Measurements from ENCODE around the gene TMEM179.
"Not testable (repeated sequence)": the region's sequence is repeated elsewhere in the genome, so short reads cannot be mapped to it uniquely, and the experiment has no call there.

The TMEM179 gene

DNA sequence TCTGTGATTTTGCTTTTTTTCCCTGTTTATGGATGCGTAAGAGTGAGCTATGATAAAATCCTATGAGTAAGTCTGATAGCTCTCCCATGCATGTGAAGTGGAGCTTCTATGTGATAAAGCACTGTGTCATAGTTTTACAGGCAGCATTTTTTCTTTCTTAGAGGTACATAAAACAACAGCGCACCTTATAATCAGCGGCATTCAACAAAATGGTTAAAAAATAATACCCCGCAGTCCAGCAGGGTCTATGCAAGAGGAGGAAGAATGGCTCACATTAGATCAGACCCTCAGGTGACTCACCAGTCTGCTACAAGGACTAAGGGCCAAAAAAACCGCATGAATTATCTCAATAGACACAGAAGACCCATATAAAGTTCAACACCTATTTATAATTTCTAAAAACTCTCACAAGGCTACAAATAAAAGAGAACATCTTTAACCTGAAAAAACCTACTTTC is 33.0 kb upstream of the TMEM179 start:
- no peak for DNase-seq (ENCODE audit: low read depth in 2 of 2)

DNA sequence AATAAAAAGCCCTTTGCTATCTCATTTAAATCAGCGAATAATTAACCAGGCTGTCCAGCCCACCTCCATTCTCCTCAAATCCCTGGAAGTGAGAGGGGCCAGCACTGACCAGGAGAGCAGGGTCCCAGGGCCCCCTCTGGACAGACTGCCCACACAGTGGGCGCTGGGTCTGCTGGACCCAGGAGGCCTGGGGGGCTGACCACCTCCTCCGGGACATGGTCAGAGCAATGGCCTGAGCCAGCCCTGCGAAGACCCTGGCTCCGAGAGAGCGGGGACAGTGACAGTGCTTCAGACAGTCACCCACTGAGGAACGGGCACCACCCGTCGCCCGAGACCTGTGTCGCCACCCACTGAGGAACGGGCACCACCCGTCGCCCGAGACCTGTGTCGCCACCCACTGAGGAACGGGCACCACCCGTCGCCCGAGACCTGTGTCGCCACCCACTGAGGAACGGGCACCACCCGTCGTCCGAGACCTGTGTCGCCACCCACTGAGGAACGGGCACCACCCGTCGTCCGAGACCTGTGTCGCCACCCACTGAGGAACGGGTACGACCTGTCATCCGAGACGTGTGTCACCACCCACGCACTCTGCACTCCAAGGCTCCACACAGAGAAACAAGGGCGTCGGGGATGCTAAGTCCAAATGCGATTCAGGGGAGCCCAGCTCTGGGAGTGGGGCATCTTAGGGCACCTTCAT is 32.4 kb upstream of the TMEM179 start:
- DNase-seq (ENCODE audit: low read depth in 2 of 2), result not testable (repeated sequence)

DNA sequence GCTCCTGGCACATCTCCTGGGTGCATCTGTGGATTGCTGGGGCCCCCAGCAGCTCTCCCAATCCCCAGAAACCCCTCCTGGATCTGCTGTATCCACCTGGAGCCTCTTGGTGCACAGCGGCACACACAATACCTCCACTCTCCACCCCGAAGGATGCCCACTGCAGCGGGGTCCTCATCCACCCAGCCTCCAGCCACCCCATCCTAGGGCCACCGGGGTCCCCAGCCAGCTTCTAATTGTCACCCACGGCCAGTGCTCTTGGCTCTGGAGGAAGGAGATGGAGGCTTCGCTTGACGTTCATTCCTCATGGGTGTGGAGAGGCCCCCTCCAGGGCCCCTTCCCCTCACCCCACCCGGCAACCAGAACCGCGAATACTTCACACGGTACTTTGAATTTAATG is 31.6 kb upstream of the TMEM179 start:
- DNase-seq (ENCODE audit: low read depth in 2 of 2), result no peak

DNA sequence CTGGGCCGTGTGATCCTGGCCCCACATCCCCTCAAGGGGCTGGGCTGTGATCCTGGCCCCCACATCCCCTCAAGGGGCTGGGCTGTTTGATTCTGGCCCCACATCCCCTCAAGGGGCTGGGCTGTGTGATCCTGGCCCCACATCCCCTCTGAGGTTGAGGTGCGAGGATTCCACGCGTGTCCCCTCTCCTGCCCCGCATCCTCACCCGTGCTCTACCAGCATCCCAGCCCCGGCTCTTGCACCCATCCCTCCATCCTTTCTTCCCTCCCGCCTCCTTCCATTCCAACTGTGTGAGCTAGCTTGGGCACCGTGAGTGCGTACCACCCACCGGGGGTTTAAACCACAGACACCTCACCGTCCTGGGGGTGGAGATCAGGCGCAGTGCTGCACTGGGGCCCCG is 31.1 kb upstream of the TMEM179 start:
- DNase-seq (ENCODE audit: low read depth in 2 of 2), result no peak

DNA sequence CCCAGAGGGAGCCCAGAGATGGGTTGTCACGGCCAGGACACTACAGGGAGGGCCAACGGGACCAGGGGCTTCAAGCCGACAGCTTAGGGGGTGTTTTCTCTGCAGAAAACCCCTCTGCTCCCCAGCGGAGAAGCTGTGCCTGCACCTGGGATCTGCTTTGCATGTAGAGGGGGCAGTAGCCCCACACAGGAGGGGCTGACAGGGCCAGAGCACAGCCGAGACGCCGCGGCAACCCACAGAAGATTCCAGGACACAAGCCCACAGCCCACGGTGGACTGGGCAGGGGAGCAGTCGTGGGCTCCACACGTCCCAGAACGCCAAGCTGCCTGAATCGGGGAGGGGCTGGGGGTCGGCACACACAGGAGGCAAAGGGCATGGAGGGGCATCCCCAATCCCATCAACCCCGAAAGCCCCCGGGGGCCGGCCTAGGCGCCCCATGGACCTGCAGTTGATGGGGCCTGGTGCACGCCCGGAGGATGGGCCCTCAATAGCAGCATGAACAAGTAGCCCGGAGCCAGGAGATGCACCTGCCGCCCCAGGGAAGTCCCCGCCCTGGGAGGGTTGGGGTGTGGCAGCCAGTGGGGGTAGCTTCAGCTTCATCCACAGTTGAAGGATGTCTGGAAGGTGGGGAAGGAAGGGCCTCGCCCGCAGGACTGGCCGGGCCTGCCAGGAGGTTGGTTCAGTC is 30.5 kb upstream of the TMEM179 start:
- no peak for DNase-seq (ENCODE audit: low read depth in 2 of 2)

DNA sequence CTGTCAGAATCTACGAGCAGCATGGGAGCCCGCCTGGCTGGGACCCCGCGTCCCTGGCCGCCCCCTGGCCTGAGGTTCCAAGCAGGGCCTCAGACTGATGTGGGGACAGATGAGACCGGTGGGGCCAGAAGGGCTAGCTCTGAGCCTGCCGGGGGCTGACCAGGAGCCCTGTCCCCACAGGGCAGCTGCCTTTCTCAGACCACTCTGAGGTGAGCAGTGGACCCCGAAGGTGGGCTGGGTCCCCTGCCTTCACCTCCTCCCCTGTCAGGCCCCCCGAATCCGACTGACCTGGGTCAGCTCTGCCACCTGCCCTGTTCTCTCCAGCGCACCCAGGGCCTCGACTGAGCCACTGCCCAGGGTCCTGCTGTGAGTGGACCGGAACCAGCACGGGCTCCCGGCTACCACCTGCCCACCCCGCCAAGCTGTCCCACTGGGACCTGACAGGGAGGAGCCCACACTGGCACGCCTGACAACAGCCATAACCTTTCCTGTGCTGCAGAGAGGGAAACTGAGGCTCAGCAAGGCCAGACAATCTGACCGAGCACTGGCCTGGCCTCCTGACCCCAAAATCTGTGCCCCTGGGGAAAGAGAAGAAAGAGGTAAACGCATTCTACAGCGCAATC is 29.7 kb upstream of the TMEM179 start:
- DNase-seq (ENCODE audit: low read depth in 2 of 2), result no peak

DNA sequence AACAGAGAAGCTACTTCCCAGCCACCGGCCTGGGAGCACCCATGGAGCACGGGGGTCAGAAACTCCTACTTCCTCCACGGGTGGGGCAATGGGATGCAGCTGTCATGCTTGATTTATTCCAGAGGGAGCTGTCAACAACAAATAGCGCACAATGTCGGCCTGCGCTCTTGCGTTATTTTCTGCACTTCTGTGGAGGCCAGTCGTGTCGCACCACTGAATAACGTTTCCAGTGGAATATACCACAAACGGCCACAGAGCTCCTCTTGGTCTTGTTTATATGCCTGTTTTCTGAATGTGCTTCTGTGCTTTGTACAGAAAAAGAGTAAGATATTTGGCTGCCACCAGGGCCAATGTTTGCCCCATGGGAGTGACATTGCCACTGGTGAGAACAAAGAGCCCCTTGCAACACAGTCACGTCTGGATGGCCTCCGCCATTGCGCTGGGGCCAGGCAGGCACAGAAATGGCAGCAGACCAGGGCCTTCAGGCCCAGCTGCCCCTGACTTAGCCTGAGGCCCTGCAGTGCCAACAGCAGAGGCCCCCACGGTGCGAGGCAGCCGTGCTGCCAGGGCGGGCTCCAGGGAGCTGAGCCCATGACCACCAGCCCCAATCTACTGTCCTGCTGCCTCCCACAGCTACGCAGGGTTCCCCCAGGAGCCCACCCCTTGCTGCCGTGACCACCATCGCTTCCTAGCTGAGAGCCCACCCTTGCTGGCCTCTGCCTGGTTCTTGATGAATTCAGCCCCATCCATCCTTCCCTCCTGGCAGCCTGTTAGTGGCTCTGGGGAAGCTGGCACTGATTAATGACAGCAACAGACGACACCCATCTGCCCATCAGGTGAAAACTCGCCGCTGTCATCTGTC is 28.9 kb upstream of the TMEM179 start:
- DNase-seq (ENCODE audit: low read depth in 2 of 2), result no peak

DNA sequence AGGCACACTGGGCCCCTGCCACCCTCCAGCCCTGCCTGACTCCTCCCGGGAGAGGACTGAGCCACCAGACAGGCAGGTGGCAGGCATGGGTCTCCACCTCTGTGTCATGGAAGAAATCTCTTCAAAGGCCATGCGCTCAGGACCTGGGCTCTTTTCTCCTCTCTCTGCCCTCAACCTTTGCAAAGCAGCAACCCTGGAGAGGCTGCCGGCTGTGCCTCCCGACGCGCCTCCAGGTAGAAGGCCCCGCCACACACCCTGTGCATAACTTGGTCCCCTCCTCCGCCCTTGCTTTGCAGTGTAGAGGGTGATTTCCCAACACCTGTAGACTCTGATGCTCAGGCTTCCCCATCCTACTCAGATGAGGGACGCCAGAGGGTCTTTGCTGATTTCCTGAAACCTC is 28.2 kb upstream of the TMEM179 start:
- no peak for DNase-seq (ENCODE audit: low read depth in 2 of 2)

DNA sequence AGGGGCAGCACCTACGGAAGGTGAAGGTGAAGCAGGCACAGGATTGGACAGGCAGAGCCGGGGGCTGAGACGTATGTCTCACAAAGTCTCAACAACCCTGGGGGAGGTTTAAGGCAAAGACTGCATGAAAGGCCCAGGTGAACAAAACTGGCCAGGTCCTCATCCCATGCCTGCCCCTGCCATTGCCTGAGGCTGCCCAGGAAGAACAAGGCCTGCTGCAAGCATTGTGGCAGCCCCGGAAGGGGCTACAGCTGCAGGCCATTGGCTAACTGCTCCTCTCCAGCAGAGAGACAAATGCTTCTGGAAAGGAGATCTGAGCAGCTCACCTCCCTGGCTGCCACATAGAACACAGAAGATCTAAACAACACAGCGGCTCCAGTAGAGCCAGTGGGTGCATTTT is 20.4 kb upstream of the TMEM179 start:
- no peak for DNase-seq (ENCODE audit: low read depth in 2 of 2)

DNA sequence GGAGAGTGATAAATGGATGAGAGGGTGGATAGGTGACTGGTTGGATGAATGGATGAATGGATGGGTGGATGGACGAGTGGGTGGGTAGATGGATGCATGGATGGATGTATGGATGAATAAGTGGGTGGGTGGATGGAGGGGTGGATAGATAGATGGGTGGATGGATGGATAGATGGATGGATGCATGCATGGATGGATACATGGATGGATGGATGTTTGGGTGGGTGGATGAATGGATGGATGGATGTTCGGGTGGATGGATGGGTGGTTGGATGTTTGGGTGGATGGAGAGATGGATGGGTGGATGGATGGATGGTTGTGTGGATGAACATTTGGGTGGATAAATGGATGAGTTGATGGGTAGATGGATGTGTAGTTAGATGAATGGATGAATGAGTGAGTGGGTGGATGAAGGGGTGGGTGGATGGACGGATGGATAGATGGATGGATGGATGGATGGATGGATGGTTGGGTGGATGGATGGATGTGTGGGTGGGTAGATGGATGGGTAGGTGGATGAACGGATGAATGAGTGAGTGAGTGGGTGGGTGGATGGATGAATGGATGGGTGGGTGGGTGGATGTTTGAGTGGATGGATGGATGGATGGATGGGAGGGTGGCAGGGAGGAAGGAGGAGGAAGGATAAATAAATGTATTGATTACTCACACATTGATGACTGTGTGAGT is 9.7 kb upstream of the TMEM179 start:
- DNase-seq (ENCODE audit: low read depth in 2 of 2), result no peak

DNA sequence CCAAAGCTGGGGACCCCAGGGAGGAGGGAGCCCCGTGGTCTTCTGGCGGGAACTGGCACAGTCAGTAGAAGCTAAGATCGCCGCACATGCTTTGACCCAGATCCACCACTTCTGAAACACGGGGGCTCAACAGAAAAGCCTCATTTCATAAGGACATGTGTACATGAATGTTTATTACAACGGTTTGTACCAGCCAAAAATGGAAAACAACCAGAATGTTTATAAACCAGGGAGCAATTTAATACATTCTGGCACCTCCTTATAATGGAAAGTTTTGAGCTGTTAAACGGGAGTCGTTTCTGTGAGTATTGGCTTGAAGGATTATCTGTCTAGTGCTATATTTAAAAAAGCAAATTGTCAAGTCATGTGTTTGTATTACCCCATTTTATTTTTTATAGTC is 7.3 kb upstream of the TMEM179 start:
- no peak for DNase-seq (ENCODE audit: low read depth in 2 of 2)

DNA sequence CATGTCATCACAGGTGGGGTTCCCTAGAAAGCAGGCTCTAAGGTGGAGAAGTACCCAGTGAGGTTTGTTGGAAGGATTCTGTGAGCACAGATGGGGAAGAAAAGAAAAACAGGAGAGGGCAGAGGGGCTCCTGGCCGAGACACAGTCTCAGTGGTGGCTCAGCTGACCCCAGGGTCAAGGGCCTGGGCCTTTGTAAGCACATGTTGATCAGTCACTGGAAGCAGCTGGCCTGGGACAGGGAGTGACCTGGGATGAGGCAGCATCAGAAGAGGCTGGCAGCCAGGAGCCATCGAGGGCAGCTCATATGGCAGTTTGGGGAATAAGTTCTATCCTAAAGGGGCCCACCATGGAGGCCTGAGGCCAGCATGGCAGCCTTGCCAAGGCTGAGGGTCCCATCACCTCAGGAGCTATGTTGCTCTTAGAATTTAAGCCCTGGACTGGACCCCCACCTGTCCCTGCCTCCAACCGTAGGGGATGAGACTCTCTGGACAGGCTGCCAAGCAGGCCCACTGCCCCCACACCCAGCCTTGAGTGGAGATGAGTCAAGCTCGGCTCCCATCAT is 6.3 kb upstream of the TMEM179 start:
- DNase-seq (ENCODE audit: low read depth in 2 of 2), result no peak

DNA sequence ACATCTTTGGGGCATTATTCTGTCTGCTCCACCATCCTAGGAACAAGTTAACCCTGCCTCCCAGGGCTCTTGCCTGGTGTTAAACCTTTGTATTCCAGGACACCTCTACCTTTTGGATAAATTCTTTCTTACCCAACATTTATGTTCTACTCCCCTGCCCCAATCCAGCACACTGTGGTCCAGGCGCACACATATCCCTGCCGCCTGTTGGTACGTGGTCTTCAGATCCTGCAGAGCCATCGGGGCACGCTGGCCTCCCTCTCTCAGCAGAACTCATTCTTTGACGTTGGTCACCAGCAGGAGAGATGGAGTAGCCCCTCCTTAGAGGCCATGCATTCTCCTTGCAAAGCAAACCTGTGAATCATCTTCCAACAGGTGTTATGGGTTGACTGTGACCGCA is 5.1 kb upstream of the TMEM179 start:
- DNase-seq (ENCODE audit: low read depth in 2 of 2), result no peak

DNA sequence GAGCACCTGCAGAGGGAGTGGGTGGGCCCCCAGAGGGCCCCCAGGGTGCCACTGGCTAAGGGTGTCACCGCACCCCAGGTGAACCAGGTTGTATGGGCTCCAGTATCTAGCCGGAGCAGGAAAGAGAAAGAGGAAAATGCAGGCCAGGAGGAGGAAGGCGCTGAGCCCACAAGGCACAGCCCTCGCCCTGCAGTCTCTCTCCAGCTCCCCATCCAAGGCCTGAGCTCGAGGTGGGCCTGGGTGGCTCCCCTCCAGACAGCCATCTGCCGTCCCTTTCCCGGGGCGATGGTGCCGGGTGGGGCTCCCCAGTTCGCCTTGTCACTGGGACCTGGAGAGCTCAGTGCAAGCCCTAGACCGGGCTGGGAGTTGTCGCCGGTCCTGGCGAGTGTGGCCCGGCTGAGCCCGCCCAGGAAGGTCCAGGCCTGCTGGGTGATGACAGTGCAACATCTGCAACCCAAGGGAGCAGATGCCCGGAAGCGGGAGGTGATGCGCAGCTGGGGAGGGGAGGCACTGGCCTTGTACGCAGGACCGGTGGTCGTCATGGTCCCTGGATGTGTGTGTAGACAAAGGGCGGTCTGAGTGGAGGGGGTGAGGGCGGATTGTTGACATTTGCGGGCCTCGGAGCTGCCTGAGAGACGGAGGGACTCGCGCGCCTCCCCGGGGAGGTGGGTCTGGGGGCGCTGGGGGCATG is 716 bp downstream of the TMEM179 start:
- no peak for DNase-seq (ENCODE audit: low read depth in 2 of 2)

DNA sequence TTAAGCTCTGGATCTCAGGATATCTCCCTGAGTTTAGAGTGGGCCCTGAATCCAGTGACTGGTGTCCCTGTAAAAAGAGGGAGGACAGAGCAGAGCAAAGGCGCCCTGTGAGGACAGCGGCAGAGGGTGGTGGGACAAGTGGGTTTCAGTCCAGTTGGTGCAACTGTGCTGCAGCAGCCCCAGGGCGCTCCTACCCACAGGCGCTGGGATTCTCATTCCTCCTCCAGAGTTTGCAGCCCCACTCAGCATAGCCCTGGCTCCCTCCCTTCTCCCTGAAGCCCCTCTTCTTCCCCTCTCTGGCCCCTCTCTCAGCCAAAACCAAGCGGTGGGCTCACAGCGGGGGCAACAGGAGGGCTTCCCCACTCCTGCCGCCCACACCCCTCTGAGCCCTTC is 1.6 kb downstream of the TMEM179 start:
- no peak for DNase-seq (ENCODE audit: low read depth in 2 of 2)

DNA sequence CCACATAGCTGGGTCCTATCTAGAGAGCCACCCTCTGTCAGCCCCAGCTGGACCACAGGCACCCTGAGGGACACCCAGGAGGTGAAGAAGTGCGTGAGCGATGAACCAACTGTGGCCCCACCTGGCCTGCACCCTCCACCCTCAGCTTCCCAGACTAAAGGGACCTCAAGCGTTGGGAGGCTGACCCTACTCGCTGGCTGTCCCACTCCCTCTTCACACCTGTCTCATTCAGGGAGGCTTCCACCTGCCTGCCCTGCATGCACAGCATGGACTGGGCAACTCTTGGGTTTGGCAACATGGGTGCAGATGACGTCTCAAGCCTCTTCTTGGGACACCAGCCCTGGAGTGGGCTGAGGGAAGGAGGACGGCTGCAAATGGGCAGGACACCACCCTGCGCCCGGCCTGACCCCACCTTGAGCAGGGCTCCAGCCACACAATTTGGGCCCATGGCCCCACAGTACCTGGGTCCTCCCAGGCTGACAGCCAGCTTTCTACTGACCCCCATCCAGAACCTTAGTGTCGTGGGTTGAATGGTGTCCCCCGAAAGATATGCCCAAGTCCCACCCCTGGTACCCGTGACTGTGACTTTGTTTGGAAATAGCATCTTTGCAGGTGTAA is 2.1 kb downstream of the TMEM179 start:
- DNase-seq (ENCODE audit: low read depth in 2 of 2), result no peak

DNA sequence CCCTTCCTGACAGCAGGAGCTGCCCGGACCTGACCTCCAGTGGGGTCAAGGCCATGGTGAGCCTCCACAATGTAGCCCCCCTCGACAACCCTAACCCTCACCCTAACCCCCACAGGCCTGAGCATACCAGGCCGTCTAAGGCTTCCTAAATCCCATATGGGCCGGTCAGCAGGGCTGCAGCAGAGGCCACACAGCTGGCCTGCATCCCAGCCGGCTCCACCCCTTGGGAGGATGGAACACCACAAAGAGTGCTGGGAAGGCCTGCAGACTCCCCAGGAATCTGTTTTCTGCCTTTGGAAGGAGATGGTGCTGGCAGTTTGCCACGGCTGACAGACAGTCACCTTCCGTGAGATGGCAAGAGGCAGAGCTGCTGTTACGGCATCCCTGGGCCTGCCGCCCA is 2.8 kb downstream of the TMEM179 start:
- DNase-seq (ENCODE audit: low read depth in 2 of 2), result no peak

DNA sequence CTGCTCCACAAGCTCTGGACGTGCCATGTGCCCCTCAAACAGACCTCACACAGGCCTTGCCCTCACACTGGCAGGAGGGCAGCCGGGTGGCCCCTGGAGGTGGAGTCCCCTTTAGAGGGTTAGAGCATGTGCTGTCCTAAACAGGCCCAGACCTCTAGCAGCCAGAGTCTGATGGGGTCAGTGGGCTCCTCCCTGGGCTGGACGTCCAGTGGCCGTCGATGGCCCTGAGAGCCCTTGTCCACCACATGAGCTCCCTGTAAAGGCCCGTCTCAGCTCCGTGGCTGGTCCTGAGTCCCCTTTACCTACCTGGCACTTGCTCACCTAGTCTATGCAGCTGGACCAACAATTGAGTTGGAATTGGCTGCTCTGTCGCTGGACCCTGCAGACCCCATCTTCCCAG is 3.8 kb downstream of the TMEM179 start:
- DNase-seq (ENCODE audit: low read depth in 2 of 2), result no peak

DNA sequence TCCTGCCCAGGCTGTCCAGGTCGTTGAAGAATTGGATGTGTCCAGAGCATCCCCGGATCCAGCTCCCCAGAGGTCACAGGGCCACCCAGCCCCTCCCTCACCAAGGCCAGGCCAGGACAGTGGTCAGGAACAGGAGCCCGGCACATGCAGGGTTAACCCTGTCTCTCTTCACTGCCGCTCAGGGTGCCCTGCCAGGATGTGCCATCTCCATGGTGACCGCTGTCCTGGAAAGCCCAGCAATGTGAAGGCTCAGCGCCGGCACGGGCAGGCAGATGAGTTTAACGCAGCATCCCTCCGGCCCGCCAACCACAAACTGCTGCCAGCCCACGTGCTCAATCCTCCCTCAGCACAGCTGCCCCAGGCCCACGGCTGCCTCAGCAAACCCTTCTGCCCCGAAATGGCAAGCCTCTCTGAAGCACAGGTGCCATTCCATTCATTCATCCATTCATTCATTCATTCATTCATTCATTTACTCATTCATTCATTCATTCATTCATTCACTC is 4.4 kb downstream of the TMEM179 start:
- DNase-seq (ENCODE audit: low read depth in 2 of 2), result no peak

DNA sequence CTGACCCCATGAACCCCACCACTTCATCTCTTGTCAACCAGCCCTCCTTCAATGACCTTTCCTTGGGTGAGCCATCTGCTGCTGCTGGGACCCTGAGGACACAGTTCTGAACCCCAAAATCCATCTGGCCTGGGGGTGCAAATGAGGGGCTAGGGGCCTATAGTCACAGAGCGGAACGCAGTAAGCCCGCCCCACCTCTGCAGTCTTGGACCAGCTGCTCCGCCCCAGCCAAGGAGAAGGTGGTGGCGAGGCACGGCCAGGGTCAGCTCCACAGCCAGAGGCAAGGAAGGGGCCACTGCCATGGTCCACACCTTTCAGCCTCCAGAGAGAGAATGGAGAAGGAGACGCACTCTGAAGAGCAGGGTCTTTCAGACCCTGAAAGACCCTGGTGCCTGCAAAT is 5.1 kb downstream of the TMEM179 start:
- no peak for DNase-seq (ENCODE audit: low read depth in 2 of 2)

All from activated CD4-positive, alpha-beta T cell treated with anti-CD3 and anti-CD28 coated beads for 24 hours (primary cell).